Activated T-cell treated with anti-CD3 and anti-CD28 coated beads, Interleukin-2, amount 50 U/mL, for 48 hours (primary cell): ENCODE data around the gene GET4.
"Not testable (repeated sequence)": the region's sequence is repeated elsewhere in the genome, so short reads cannot be mapped to it uniquely, and the experiment has no call there.

Experiments
- DNase-seq, 2 experiments: peaks; one replicate each; pipeline ENCODE4 v3.0.0-alpha.2; 2020

Gene GET4

DNA sequence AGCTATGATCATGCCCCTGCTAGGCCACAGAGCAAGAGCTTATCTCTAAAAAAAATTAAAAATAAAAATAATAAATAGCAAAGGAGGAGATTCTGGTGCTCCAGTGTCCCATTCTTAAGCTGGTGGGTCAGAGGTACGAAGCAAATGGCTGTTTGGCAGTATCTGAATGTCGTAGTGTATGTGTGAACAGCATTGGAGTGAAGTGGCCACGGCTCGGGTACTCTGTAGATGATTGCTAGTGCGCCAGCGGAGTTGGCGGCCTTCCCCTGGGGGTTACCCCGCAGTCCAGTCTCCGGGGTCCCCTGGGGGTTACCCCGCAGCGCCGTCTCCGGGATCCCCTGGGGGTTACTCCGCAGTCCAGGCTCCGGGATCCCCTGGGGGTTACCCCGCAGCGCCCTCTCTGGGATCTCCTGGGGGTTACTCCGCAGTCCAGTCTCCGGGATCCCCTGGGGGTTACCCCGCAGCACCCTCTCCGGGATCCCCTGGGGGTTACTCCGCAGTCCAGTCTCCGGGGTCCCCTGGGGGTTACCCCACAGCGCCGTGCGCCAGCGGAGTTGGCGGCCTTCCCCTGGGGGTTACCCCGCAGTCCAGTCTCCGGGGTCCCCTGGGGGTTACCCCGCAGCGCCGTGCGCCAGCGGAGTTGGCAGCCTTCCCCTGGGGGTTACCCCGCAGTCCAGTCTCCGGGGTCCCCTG, 29.2 kb upstream of the GET4 start:
- DNase-seq, result not testable (repeated sequence)

DNA sequence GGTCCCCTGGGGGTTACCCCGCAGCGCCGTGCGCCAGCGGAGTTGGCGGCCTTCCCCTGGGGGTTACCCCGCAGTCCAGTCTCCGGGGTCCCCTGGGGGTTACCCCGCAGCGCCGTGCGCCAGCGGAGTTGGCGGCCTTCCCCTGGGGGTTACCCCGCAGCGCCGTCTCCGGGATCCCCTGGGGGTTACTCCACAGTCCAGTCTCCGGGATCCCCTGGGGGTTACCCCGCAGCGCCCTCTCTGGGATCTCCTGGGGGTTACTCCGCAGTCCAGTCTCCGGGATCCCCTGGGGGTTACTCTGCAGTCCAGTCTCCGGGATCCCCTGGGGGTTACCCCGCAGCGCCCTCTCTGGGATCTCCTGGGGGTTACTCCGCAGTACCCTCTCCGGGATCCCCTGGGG, 28.6 kb upstream of the GET4 start:
- not testable (repeated sequence) for DNase-seq

DNA sequence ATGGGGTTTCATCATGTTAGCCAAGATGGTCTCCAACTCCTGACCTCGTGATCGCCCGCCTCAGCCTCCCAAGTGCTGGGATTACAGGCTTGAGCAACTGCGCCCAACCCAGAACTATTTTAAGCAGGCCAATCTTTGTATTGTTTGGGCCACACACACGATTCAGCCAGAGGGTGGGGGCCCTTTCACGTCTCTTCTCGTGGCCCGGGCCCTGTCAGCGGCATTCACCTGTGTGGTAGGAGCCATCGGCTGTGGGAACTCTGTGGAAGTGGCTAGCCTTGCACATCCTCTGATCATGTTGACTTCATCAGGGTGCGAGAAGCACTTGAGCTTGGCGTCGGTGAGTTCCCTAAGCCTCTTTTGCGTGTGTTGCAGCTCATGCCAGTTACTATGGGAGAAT, 27.2 kb upstream of the GET4 start:
- DNase-seq, result no peak

DNA sequence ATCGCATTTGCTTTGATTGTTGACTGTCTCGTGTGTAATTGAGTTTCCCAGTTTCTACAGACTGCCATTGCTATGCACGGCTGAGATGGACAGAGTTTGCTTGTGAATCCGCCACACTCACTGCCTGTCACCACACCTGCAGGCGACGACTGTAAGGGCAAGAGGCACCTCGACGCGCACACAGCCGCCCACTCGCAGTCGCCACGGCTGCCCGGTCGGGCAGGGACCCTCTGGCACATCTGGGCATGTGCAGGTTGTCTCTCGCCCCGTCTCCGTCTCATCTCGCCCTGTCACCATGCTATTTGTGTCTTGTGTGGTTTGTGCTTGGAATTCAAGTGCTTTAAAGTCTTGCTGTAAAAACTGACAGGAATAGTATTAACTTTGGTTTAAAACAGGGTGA, 26.6 kb upstream of the GET4 start:
- DNase-seq, result no peak

DNA sequence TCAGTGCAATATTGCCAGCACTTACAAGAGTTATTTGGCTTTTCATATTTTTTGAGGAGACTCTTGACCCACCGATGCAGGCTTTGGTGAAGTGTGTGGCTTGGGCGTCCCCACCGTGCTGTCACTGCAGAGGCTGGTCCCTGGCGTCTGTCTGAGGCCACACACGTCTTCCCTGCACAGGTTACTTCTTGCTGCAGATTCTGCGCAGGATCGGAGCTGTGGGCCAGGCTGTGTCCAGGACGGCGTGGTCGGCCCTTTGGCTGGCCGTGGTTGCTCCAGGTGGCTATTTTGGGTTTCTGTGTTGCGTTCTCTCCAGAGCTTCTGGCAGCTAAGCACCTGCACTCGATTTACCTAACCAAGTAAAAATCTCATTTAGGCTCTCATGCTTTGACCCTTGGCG, 25.1 kb upstream of the GET4 start:
- DNase-seq, result no peak

DNA sequence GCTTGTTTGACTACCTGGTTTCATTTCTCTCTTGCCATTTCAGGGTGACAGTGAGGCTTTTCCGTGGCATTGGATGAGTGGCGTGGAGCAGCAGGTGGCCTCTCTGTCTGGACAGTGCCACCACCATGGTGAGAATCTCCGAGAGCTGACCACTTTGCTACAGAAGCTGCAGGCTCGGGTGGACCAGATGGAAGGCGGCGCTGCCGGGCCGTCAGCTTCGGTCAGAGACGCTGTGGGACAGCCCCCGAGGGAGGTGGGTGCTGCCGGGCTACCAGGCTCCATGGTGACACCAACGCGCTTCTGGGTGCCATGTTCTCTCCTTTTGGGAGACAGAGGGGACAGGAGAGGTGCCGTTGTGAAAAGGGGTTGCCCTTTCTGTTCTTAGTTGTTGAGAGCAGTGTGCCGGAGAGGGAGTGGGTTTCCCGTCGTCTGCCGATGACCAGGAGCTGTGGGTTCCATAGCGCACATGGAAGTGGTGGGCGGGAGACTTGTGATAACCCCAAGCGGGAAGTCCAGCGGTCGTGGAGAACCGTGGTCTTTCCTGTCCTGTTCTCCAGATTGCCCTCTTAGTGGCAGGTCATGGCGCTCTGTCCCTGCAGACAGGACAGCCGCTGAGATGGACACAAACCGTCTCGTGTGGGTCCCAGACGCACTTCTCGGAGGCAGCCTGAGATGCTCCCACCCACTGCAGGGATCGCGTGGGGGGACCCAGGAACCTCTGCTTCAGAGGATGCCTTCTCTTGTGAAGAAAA, 22.8 kb upstream of the GET4 start:
- DNase-seq, result no peak

DNA sequence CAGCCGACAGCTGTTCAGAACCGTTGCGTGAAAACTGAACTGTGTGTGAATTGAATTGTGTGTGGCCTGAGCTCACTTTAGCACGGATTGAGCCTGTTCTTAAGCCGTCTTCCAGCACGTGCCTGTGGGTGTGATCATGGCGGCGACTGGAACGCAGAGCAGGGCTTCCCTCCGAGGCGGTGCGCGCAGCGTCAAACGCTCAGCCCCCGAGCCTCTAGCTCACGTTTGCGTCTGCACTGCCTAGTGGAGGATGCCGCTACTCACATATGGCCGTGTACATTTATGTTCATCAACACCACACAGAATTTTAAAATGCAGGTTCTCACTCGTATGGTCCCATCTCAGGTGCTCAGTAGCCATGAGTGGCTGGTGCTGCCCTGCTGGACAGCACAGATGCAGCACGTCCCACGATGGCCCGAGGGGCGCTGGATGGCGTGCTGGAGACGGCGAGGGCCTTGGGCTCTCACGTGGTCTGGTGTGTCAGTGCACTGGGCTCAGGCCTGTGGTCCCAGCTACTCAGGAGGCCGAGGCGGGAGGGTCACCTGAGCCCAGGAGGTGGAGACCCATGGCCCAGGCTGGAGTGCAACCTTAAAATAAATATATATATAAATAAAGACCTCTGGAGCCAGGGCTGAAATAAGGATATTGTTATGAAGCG, 22.1 kb upstream of the GET4 start:
- DNase-seq, result no peak

DNA sequence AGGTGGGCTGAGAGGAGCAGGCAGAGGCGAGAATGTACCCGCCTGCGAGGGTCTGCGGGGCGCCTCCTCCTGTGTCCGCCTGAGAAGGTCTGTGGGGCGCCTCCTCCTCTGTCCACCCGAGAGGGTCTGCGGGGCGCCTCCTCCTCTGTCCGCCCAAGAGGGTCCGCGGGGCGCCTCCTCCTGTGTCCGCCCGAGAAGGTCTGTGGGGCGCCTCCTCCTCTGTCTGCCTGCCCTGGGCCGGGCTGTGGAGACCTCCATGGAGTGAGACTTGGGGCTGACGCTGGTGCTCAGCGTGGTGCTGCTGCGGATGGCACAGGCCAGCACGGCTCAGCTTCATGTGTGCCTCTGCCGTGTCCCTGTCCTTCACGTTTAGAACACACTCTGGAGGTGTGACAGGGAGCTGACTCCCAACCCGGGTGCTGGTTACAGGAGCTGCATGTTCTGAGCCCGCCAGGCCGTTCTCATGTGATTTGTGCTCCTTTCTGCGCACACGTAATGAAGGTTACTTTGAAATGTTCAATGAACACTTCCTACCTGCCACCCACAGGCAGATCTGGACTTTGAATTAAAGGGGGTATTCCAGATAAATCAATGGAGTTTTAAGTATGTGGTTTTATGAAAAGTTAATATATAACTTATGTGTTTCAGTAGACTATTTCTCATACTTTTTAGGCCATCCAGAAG, 20.5 kb upstream of the GET4 start:
- DNase-seq, result no peak

DNA sequence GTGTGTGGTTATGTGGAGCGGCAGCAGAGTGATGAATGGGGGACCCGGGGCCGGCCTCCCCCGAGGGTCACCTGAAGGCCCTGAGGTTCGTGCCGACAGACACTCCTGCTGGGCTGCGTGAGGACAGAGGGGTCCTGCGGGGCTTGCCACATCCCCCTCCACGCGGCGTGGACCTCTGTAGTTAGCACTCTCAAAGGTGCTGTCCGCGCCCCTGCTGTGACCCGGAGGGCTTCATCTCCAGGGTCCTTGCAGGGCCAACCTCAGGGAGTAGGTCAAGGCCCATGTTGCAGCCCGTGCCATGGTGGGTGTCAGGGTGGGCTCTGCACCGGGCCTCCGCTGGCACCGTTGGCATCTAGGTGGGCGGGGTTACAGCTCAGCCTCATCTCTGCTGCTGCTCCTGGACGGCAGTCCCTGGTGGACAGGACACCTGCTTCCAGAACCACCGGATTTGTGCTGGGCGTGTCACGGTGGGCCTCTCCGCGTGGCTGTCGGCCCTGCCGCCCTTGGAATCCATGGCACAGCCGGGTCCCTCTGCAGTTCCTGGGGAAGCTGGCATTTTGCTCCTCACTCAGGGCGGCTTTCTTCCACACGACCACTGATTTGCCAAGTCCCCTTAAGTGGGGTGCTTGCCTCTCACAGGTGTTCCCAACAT, 19.8 kb upstream of the GET4 start:
- no peak for DNase-seq

DNA sequence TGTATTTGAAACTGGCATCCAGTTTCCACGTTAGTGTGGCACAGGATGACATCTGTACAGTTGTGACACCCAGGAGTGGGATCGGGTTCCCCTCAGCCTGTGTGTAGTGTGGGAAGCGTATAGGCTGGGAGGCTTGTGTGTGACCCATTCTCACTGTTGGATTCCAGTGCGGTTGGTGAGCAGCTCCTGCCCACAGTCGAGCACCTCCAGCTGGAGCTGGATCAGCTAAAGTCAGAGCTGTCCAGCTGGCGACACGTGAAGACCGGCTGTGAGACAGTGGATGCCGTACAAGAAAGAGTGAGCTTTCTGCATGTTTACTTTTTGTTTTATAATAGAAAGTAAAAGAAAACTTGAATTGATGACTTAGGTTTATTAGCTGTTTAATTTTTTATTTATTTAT, 18.7 kb upstream of the GET4 start:
- DNase-seq, result no peak

DNA sequence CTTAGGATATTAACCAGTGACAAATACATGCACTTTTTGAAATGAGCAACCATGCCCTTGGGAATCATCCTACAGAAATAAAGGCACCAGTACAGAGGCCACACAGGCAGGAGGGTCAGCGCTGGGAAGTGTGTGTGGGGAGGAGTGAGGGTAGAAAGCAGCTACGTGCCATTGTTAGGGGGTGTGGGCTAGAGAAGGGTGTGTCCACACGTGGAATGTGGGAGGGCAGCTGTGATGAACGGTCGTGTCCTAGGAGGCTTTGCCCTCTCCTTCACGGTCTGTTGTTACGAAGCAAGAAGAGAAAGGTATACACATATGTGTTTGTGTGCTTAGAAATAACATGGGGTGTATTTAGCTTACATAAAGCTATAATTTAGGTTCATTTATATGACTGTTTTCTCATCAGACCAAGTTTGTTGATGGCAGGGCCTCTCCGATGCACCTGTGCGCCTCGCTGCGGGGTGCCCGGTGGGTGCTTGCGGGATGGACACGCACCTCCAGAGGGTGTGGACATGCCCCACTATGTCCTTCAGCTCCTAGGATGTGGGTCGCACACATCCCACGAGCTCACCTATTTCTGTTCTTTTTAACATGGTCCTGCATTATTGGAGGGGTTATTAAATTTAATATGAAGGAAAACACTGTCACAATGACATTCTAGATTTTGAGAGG, 16.9 kb upstream of the GET4 start:
- no peak for DNase-seq

DNA sequence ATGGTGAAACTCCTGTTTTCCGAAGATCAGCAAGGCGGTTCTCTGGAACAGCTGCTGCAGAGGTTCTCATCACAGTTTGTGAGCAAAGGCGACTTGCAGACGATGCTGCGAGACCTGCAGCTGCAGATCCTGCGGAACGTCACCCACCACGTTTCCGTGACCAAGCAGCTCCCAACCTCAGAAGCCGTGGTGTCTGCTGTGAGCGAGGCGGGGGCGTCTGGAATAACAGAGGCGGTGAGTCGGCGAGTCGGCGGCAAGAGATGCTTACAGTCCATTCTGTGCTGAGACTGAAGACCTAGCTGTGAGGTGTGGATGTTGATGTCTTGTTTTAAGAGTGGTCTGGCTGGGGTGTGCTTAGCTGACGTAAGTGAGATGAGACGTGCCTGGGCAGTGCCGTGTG, 16.2 kb upstream of the GET4 start:
- DNase-seq, result no peak

DNA sequence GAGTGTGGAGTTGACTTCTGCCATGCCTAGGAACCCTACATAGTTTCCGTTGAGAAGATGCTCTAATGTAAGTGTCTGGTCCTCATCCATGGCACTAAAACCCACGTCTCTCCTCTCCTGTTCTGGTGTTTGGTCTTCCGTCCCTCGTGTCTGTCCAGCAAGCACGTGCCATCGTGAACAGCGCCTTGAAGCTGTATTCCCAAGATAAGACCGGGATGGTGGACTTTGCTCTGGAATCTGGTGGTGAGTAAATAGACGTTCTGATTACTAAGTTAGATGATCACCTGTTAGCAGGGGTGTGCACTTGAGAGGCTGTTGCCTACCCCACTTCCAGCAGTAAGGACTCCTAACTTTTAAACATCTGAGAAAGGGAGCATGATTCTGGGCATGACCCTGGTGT, 15.1 kb upstream of the GET4 start:
- no peak for DNase-seq

DNA sequence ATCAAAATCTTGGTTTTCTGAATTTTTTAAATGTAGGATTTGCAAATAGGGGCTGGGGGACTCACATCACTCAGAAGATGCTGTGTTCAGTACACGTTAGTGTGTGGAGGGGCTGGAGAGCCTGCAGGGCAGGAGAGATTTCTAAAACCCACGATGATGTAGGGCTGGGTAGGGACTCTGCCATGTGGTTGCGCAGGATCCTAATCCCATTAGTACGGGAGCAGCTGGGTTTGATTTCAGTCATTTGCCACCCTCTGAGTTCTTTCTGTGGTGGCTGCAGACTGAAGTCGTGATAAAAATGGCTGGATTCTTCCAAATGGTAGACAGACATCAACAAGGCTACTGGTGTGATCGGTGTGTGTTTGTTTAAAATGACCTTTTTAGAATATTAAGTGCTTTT, 14.2 kb upstream of the GET4 start:
- no peak for DNase-seq

DNA sequence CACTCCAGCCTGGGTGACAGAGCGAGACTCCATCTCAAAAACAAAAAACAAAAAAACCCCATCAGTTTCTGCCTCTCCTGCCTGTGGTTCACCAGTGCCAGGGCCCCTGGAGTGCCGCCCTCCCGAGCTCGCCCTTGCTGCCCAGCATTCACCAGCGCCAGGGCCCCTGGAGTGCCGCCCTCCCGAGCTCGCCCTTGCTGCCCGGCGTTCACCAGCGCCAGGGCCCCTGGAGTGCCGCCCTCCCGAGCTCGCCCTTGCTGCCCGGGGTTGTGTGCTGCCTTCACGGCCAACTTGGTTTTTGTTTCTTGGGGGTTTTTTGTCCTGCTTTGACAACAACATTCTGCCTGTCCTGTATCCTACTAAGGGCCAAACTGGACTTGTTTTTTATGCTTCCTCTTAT, 13.2 kb upstream of the GET4 start:
- no peak for DNase-seq

DNA sequence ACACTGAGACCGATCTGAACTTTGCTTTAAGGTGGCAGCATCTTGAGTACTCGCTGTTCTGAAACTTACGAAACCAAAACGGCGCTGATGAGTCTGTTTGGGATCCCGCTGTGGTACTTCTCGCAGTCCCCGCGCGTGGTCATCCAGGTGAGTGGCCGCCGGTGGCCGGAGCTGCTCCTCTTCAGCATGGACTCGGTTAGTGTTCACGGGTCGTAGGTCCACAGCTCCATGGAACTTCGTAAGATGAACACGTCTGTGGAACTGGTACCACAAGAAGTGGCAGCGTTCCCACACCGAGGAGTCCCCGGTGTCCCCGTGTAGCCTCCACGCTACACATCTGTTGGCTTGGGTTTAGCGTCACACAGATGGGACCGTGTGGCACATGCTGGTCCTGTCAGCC, 10.4 kb upstream of the GET4 start:
- DNase-seq, result no peak

DNA sequence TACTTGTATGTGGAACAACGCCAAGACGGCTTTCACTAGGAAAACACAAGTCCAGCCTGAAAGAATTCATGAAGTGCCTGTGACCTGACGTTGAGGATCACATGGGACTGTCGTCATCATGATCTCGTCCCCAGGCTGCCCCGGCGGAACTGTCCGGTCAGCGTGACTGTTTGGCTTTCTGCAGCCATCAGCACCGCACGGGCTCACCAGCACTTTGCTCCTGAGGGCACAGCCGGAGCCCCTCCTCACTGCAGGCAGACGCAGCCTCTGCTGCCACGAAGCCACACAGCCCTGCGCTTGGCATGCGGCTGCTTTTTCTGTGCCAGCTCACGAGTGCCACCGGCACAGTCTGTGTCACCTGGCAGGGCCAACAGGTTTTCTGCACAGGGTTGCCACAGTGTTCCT, 9.4 kb upstream of the GET4 start:
- DNase-seq, result no peak

DNA sequence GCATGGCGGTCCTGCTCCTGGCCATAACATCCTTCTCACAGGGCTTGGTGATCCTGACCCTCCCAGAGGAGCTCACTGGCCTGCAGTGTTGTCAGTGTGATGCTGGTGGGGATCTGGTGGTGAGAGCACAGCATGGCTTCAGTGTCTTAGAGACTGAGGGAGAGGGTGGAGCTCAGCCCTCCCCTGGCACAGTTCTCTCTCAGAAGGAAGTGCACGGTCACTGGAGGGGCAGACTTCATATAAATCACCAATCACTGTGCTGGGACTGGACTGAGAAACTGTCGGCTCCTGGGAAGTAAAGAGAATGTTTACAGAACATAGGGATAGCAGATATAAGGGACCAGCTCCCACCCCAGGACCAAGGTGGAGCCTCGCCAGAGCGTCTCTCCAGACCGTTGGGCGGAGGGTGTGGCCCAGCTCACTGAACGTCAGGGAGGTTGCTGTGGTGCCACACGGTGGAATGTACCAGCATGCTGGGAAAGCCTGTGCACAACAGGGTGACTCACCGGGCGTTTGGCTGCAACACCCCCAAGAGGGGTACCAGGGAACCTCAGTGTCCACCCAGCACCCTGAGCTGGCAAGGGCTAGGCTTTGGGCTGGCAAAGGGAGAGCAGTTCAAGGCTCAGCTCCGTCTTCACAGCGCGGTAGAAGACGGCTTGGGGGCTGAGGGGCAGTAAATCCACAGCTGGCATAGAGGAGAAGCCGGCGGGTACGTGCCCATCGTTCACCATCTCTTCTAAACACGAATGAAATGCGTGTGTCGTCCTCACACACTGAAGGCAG, 8.8 kb upstream of the GET4 start:
- DNase-seq, result no peak

DNA sequence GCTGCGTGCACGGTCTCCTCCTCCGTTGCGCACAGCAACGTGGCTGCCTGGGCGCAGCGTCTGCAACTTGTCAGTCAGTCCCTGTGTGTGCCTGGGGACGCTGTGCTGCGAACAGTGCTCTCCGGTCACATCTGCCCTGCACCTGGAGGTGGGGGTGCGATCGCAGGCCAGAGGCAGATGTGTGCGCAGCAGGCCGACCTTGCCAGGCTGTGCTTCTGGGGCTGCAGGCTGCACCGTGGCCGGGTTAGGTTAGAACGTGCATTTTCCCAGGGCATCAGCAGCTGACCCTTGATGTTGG, 8.2 kb upstream of the GET4 start:
- no peak for DNase-seq

DNA sequence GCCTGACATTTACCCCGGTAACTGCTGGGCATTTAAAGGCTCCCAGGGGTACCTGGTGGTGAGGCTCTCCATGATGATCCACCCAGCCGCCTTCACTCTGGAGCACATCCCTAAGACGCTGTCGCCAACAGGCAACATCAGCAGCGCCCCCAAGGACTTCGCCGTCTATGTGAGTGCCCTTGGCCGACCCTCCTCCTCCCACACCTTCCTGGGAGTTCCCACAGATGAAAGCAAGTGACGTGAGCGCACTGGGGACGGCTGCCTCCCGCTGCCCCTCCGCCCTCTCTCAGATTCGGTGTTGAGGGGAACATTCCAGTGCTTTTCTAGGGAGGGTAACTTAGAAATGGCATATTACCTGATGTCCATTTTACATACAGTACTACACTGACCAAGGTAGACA, 7.0 kb upstream of the GET4 start:
- no peak for DNase-seq

DNA sequence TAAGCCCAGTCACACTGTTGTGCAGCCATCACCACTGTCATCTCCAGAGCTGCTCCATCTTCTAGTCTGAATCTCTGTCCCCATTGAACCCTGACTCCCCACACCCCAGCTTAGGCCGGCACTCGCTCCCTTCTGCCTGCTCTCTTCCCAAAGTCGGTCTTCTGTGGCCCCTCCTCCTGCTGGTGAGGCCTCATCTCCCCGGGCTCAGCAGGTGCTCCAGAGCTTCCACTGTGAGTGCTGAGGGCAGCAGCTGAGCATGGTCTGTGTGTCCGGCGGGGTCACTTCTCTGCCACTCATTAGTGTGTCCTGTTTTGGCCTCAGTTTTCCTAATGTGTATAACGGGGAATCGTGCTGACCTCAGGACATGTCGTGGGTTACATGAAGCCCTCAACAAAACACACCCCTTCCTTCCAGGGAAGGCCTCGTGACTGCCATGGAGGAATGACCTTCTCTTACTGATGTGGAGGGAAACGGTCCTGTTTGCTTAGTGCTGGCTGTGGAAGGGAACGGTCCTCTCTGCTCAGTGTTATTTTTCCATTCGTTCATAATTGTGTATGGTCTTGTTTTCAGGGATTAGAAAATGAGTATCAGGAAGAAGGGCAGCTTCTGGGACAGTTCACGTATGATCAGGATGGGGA, 4.3 kb upstream of the GET4 start:
- no peak for DNase-seq

DNA sequence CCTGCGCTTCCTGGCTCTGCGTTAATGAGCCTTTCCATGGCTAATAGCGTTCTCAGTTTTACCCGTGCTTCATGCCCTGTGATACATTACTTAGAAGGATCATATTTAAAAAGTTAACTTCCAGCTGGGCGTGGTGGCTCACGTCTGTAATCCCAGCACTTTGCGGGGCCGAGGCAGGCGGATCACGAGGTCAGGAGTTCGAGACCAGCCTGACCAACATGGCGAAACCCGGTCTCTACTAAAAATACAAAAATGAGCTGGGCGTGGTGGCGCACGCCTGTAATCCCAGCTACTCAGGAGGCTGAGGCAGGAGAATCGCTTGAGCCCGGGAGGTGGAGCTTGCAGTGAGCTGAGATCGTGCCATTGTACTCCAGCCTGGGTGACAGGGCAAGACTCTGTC, 3.7 kb upstream of the GET4 start:
- not testable (repeated sequence) for DNase-seq
